WTC11 (cell line): ENCODE measurements around the gene TXN2.

Source experiments
- CBFB ChIP-seq: sonication (generic); formaldehyde crosslinking; IDR thresholded peaks from 2 replicates; pipeline ENCODE4 v1.8.1; 2022; ENCODE audit warnings: mild to moderate bottlenecking, low read depth, missing genetic modification reagents
- CREM ChIP-seq: sonication (generic); formaldehyde crosslinking; IDR thresholded peaks from 2 replicates; pipeline ENCODE4 v1.8.1; 2022; ENCODE audit warnings: mild to moderate bottlenecking, missing genetic modification reagents, moderate library complexity
- ELF4 ChIP-seq: sonication (generic); formaldehyde crosslinking; IDR thresholded peaks from 2 replicates; pipeline ENCODE4 v1.8.1; 2022; ENCODE audit warnings: low read depth, mild to moderate bottlenecking, moderate library complexity, missing genetic modification reagents
- FOXK1 ChIP-seq: sonication (generic); formaldehyde crosslinking; IDR thresholded peaks from 2 replicates; pipeline ENCODE4 v1.8.0; 2022; ENCODE audit warnings: mild to moderate bottlenecking, moderate library complexity, missing genetic modification reagents
- JUN ChIP-seq: sonication (generic); formaldehyde crosslinking; IDR thresholded peaks from 2 replicates; pipeline ENCODE4 v1.8.0; 2023; ENCODE audit warnings: mild to moderate bottlenecking, missing genetic modification reagents
- MXD4 ChIP-seq: fragments of 250-450 bp; sonication (Bioruptor Pico); IDR thresholded peaks from 2 replicates; pipeline ENCODE4 v1.8.0; 2021; ENCODE audit warnings: mild to moderate bottlenecking, moderate library complexity, borderline replicate concordance
- TF ChIP-seq, protein P1 (sequence below): fragments of 200-600 bp; IDR thresholded peaks from 2 replicates; pipeline ENCODE4 v1.8.0; 2022; ENCODE audit warnings: antibody characterized with exemption
- TF ChIP-seq, protein P2 (sequence below): sonication (generic); formaldehyde crosslinking; IDR thresholded peaks from 2 replicates; pipeline ENCODE4 v1.8.1; 2022; ENCODE audit warnings: low read depth, missing genetic modification reagents, borderline replicate concordance
- TF ChIP-seq, protein P3 (sequence below): fragments of 250-450 bp; sonication (Bioruptor Pico); IDR thresholded peaks from 2 replicates; pipeline ENCODE4 v2.1.2; 2022; ENCODE audit warnings: mild to moderate bottlenecking, moderate library complexity
- TF ChIP-seq, protein P4 (sequence below): sonication (generic); formaldehyde crosslinking; IDR thresholded peaks from 2 replicates; pipeline ENCODE4 v1.8.1; 2022; ENCODE audit warnings: mild to moderate bottlenecking, moderate library complexity, missing genetic modification reagents
- TF ChIP-seq, protein P5 (sequence below): sonication (generic); formaldehyde crosslinking; IDR thresholded peaks from 2 replicates; pipeline ENCODE4 v1.8.0; 2022; ENCODE audit warnings: mild to moderate bottlenecking, missing genetic modification reagents

DNA sequence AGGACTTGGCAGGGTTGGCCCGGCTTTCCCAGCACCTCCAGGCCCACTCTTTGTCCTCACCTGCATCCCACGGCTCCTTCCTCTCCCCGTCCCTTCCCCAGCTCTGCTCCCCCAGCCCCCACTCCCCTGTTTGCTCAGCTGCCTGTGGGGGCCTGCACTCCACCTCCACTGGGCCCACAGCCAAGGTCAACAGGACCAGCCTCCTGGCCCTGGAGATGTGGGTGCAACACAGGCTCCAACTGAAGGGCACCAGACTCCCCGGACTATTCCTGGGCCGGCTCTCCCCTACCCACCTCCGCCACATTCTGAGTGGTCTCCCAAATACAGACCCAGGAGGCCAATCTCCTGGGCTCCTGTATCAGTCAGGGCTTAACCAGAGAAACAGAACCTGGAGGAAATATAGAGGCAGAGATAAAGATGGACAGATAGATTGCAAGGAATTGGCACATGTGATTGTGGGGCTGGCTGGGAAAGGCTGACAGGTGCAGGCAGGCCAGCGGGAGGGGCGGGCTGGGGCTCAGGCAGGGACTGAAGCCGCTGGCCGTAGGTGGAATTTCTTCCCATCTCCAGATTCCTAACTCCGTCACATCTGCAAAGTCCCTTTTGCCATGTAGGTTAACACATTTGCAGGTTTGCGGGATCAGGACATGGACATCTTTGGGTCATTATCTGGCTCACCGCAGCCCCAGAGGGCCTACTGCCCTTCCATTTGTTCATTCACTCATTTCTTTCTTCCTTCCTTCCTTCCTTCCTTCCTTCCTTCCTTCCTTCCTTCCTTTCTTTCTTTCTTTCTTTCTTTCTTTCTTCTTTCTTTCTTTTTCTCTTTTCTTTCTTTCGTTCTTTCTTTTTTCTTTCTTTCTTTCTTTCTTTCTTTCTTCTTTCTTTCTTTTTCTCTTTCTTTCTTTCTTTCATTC is 47.9 kb downstream of the TXN2 start:
- TF ChIP-seq, protein P1, sequence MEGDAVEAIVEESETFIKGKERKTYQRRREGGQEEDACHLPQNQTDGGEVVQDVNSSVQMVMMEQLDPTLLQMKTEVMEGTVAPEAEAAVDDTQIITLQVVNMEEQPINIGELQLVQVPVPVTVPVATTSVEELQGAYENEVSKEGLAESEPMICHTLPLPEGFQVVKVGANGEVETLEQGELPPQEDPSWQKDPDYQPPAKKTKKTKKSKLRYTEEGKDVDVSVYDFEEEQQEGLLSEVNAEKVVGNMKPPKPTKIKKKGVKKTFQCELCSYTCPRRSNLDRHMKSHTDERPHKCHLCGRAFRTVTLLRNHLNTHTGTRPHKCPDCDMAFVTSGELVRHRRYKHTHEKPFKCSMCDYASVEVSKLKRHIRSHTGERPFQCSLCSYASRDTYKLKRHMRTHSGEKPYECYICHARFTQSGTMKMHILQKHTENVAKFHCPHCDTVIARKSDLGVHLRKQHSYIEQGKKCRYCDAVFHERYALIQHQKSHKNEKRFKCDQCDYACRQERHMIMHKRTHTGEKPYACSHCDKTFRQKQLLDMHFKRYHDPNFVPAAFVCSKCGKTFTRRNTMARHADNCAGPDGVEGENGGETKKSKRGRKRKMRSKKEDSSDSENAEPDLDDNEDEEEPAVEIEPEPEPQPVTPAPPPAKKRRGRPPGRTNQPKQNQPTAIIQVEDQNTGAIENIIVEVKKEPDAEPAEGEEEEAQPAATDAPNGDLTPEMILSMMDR = no peak
- TF ChIP-seq JUN (no peak), ELF4 (CRISPR knock-in tag) (no peak), MXD4 (CRISPR knock-in tag) (no peak), CREM (CRISPR knock-in tag) (no peak), FOXK1 (CRISPR knock-in tag) (no peak), CBFB (CRISPR knock-in tag) (no peak)
- TF ChIP-seq, protein P2, sequence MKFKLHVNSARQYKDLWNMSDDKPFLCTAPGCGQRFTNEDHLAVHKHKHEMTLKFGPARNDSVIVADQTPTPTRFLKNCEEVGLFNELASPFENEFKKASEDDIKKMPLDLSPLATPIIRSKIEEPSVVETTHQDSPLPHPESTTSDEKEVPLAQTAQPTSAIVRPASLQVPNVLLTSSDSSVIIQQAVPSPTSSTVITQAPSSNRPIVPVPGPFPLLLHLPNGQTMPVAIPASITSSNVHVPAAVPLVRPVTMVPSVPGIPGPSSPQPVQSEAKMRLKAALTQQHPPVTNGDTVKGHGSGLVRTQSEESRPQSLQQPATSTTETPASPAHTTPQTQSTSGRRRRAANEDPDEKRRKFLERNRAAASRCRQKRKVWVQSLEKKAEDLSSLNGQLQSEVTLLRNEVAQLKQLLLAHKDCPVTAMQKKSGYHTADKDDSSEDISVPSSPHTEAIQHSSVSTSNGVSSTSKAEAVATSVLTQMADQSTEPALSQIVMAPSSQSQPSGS (CRISPR knock-in tag) = no peak
- TF ChIP-seq, protein P3, sequence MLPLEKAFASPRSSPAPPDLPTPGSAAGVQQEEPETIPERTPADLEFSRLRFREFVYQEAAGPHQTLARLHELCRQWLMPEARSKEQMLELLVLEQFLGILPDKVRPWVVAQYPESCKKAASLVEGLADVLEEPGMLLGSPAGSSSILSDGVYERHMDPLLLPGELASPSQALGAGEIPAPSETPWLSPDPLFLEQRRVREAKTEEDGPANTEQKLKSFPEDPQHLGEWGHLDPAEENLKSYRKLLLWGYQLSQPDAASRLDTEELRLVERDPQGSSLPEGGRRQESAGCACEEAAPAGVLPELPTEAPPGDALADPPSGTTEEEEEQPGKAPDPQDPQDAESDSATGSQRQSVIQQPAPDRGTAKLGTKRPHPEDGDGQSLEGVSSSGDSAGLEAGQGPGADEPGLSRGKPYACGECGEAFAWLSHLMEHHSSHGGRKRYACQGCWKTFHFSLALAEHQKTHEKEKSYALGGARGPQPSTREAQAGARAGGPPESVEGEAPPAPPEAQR (CRISPR knock-in tag) = no peak
- TF ChIP-seq, protein P4, sequence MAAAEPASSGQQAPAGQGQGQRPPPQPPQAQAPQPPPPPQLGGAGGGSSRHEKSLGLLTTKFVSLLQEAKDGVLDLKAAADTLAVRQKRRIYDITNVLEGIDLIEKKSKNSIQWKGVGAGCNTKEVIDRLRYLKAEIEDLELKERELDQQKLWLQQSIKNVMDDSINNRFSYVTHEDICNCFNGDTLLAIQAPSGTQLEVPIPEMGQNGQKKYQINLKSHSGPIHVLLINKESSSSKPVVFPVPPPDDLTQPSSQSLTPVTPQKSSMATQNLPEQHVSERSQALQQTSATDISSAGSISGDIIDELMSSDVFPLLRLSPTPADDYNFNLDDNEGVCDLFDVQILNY (CRISPR knock-in tag) = no peak
- TF ChIP-seq, protein P5, sequence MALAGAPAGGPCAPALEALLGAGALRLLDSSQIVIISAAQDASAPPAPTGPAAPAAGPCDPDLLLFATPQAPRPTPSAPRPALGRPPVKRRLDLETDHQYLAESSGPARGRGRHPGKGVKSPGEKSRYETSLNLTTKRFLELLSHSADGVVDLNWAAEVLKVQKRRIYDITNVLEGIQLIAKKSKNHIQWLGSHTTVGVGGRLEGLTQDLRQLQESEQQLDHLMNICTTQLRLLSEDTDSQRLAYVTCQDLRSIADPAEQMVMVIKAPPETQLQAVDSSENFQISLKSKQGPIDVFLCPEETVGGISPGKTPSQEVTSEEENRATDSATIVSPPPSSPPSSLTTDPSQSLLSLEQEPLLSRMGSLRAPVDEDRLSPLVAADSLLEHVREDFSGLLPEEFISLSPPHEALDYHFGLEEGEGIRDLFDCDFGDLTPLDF (CRISPR knock-in tag) = no peak
